Activated CD4-positive, alpha-beta T cell treated with anti-CD3 and anti-CD28 coated beads, Interleukin-2, amount 10 ng/mL, durations not matched to agents 7 days and 5 days (primary cell): Measurements from ENCODE around the gene CTSC. TPM values are rescaled to one million over a fixed set of nuclear protein-coding genes. Genes with fewer than 3 reads are reported as not detected.

Experiments used
- CTCF ChIA-PET: fragments of 350-600 bp; sonication (Branson Sonifier 250); formaldehyde crosslinking; loops from one replicate; lab custom pipeline; 2021; ENCODE audit warnings: antibody characterized with exemption; lab: Charles Lee
- POLR2A ChIA-PET: fragments of 350-600 bp; sonication (Branson Sonifier 250); formaldehyde crosslinking; loops from one replicate; lab custom pipeline; 2021; ENCODE audit warnings: antibody characterized with exemption; lab: Charles Lee
- DNase-seq: peaks from one replicate; pipeline ENCODE4 v3.0.0-alpha.2; 2020
- H3K27ac Mint-ChIP-seq: one replicate; pipeline ENCODE4 v1.8.0; 2021; ENCODE audit warnings: mild to moderate bottlenecking, moderate library complexity, mixed read lengths
- H3K27me3 Mint-ChIP-seq: one replicate; pipeline ENCODE4 v1.8.0; 2021; ENCODE audit warnings: mixed read lengths
- H3K36me3 Mint-ChIP-seq: one replicate; pipeline ENCODE4 v1.8.0; 2021; ENCODE audit warnings: low read depth, mixed read lengths
- H3K4me1 Mint-ChIP-seq: one replicate; pipeline ENCODE4 v1.8.0; 2021; ENCODE audit warnings: mixed read lengths
- H3K4me3 Mint-ChIP-seq: one replicate; pipeline ENCODE4 v1.8.0; 2021; ENCODE audit warnings: mild to moderate bottlenecking, moderate library complexity, mixed read lengths
- H3K9me3 Mint-ChIP-seq: one replicate; pipeline ENCODE4 v1.8.0; 2021; ENCODE audit warnings: mixed read lengths
- total RNA-seq, 2 experiments: library from RNA; stranded (reverse); gene quantifications; one replicate each; pipeline ENCODE4 v1.2.3, GENCODE V29; 2021

CTSC gene
- total RNA-seq, 2 experiments from 2014 or later, result 230 to 272 TPM

GRCh38 chr11:88312628-88313027 lies 24.9 kb downstream of the CTSC start:
- no peak for DNase-seq
- Mint-ChIP-seq H3K36me3 (peaks cover 78% of the 10 kb centered on the region), H3K9me3 (no peaks in the 10 kb centered on the region), H3K4me3 (no peak overlapping the region), H3K27ac (peak overlapping the region; percentile 37), H3K27me3 (no peaks in the 10 kb centered on the region), H3K4me1 (peaks cover 38% of the 10 kb centered on the region)
- POLR2A ChIA-PET, result no interaction called here
- CTCF ChIA-PET, result interaction anchor here (0.5 kb wide), 1 partner anchor 23 kb away, joined by 3 read pairs; no protein-coding TSS in a partner anchor

GRCh38 chr11:88310246-88310645 lies 27.3 kb downstream of the CTSC start:
- Mint-ChIP-seq H3K4me1 (peaks cover 40% of the 10 kb centered on the region), H3K27ac (peak overlapping the region; percentile 22), H3K36me3 (peaks cover 89% of the 10 kb centered on the region), H3K4me3 (no peak overlapping the region), H3K9me3 (peaks cover 6% of the 10 kb centered on the region), H3K27me3 (no peaks in the 10 kb centered on the region)
- ChIA-PET CTCF (no interaction called here), POLR2A (no interaction called here)
- DNase-seq, result no peak

GRCh38 chr11:88308576-88308975 lies 29.0 kb downstream of the CTSC start:
- peaks cover 33% of the 10 kb centered on the region for H3K4me1 Mint-ChIP-seq
- no peak overlapping the region for H3K27ac Mint-ChIP-seq
- CTCF ChIA-PET, result interaction anchor here (1.3 kb wide), 1 partner anchor 22 kb away, joined by 5 read pairs; no protein-coding TSS in a partner anchor
- no peaks in the 10 kb centered on the region for H3K27me3 Mint-ChIP-seq
- DNase-seq, result no peak
- peaks cover 7% of the 10 kb centered on the region for H3K9me3 Mint-ChIP-seq
- no peak overlapping the region for H3K4me3 Mint-ChIP-seq
- H3K36me3 Mint-ChIP-seq, result peaks cover 91% of the 10 kb centered on the region
- POLR2A ChIA-PET, result interaction anchor here (0.6 kb wide), 1 partner anchor 1275 kb away, joined by 4 read pairs; no protein-coding TSS in a partner anchor

- H3K36me3 Mint-ChIP-seq, result peaks cover 91% of the 10 kb centered on the region
These were observed 29.6 kb downstream of the CTSC start for GRCh38 chr11:88307749-88308425.

GRCh38 chr11:88306785-88307184 lies 30.8 kb downstream of the CTSC start:
- ChIA-PET CTCF (interaction anchor here (0.8 kb wide), 1 partner anchor 11 kb away, joined by 3 read pairs; no protein-coding TSS in a partner anchor), POLR2A (no interaction called here)
- H3K4me1 Mint-ChIP-seq, result peaks cover 34% of the 10 kb centered on the region

More at GRCh38 chr11:88307749-88308425, 29.6 kb downstream of the CTSC start:
- H3K27me3 Mint-ChIP-seq, result no peaks in the 10 kb centered on the region
- H3K4me3 Mint-ChIP-seq, result no peak overlapping the region
- CTCF ChIA-PET, result interaction anchor here (1.3 kb wide), 1 partner anchor 23 kb away, joined by 5 read pairs; no protein-coding TSS in a partner anchor
- H3K9me3 Mint-ChIP-seq, result peaks cover 8% of the 10 kb centered on the region
- H3K4me1 Mint-ChIP-seq, result peaks cover 34% of the 10 kb centered on the region
- POLR2A ChIA-PET, result interaction anchor here (0.6 kb wide), 1 partner anchor 1274 kb away, joined by 4 read pairs; no protein-coding TSS in a partner anchor
- no peak for DNase-seq
- no peak overlapping the region for H3K27ac Mint-ChIP-seq

GRCh38 chr11:88305430-88305829 lies 32.1 kb downstream of the CTSC start:
- no peaks in the 10 kb centered on the region for H3K27me3 Mint-ChIP-seq
- ChIA-PET POLR2A (no interaction called here), CTCF (interaction anchor here (0.8 kb wide), 1 partner anchor 40 kb away, joined by 3 read pairs; no protein-coding TSS in a partner anchor)
- no peak overlapping the region for H3K4me3 Mint-ChIP-seq
- H3K27ac Mint-ChIP-seq, result no peak overlapping the region
- peaks cover 90% of the 10 kb centered on the region for H3K36me3 Mint-ChIP-seq
- no peak for DNase-seq
- H3K4me1 Mint-ChIP-seq, result peaks cover 39% of the 10 kb centered on the region
- peaks cover 11% of the 10 kb centered on the region for H3K9me3 Mint-ChIP-seq

More at GRCh38 chr11:88306785-88307184, 30.8 kb downstream of the CTSC start:
- Mint-ChIP-seq H3K9me3 (peaks cover 11% of the 10 kb centered on the region), H3K27ac (no peak overlapping the region), H3K4me3 (no peak overlapping the region), H3K36me3 (peaks cover 90% of the 10 kb centered on the region), H3K27me3 (no peaks in the 10 kb centered on the region)
- no peak for DNase-seq

GRCh38 chr11:88304352-88304751 lies 33.2 kb downstream of the CTSC start:
- H3K4me1 Mint-ChIP-seq, result peaks cover 41% of the 10 kb centered on the region
- H3K4me3 Mint-ChIP-seq, result no peak overlapping the region
- peaks cover 11% of the 10 kb centered on the region for H3K9me3 Mint-ChIP-seq
- H3K27me3 Mint-ChIP-seq, result no peaks in the 10 kb centered on the region
- no peak for DNase-seq
- H3K27ac Mint-ChIP-seq, result no peak overlapping the region
- CTCF ChIA-PET, result interaction anchor here (0.6 kb wide), 1 partner anchor 70 kb away, joined by 3 read pairs; no protein-coding TSS in a partner anchor
- peaks cover 94% of the 10 kb centered on the region for H3K36me3 Mint-ChIP-seq
- POLR2A ChIA-PET, result no interaction called here

GRCh38 chr11:88303037-88303436 lies 34.5 kb downstream of the CTSC start:
- ChIA-PET POLR2A (no interaction called here), CTCF (no interaction called here)
- H3K27ac Mint-ChIP-seq, result peak overlapping the region; percentile 43
- no peak for DNase-seq
- peaks cover 94% of the 10 kb centered on the region for H3K36me3 Mint-ChIP-seq
- no peaks in the 10 kb centered on the region for H3K27me3 Mint-ChIP-seq
- H3K4me1 Mint-ChIP-seq, result peaks cover 41% of the 10 kb centered on the region
- peaks cover 11% of the 10 kb centered on the region for H3K9me3 Mint-ChIP-seq
- no peak overlapping the region for H3K4me3 Mint-ChIP-seq

- ChIA-PET CTCF (interaction anchor here (0.7 kb wide), 2 partner anchors 35 to 258 kb away, joined by 4 to 5 read pairs; no protein-coding TSS in a partner anchor), POLR2A (no interaction called here)
- H3K27me3 Mint-ChIP-seq, result no peaks in the 10 kb centered on the region
These were observed 35.9 kb downstream of the CTSC start for GRCh38 chr11:88301488-88302140.

GRCh38 chr11:88300888-88301487 lies 36.5 kb downstream of the CTSC start:
- Mint-ChIP-seq H3K36me3 (peaks cover 95% of the 10 kb centered on the region), H3K9me3 (peaks cover 10% of the 10 kb centered on the region), H3K4me3 (no peak overlapping the region), H3K27ac (peak overlapping the region; percentile 82), H3K27me3 (no peaks in the 10 kb centered on the region), H3K4me1 (peaks cover 47% of the 10 kb centered on the region)
- no peak for DNase-seq
- ChIA-PET POLR2A (no interaction called here), CTCF (interaction anchor here (0.6 to 0.7 kb wide), 2 partner anchors 35 to 126 kb away, joined by 3 to 4 read pairs; partner anchors contain the start of gene RAB38)

More at GRCh38 chr11:88301488-88302140, 35.9 kb downstream of the CTSC start:
- no peak for DNase-seq
- peaks cover 48% of the 10 kb centered on the region for H3K4me1 Mint-ChIP-seq
- H3K27ac Mint-ChIP-seq, result peak overlapping the region; percentile 82
- H3K4me3 Mint-ChIP-seq, result no peak overlapping the region
- peaks cover 96% of the 10 kb centered on the region for H3K36me3 Mint-ChIP-seq
- peaks cover 11% of the 10 kb centered on the region for H3K9me3 Mint-ChIP-seq

- Mint-ChIP-seq H3K4me1 (peaks cover 28% of the 10 kb centered on the region), H3K9me3 (peaks cover 3% of the 10 kb centered on the region), H3K36me3 (peaks cover 94% of the 10 kb centered on the region), H3K27me3 (no peaks in the 10 kb centered on the region), H3K4me3 (no peak overlapping the region), H3K27ac (no peak overlapping the region)
- ChIA-PET CTCF (interaction anchor here (1.1 kb wide), 1 partner anchor 11 kb away, joined by 3 read pairs; no protein-coding TSS in a partner anchor), POLR2A (no interaction called here)
- no peak for DNase-seq
These were observed 39.7 kb downstream of the CTSC start for GRCh38 chr11:88297863-88298262.

- DNase-seq, result no peak
- Mint-ChIP-seq H3K27me3 (no peaks in the 10 kb centered on the region), H3K9me3 (no peaks in the 10 kb centered on the region), H3K36me3 (peaks cover 94% of the 10 kb centered on the region), H3K27ac (no peak overlapping the region), H3K4me1 (peaks cover 24% of the 10 kb centered on the region), H3K4me3 (no peak overlapping the region)
- ChIA-PET CTCF (interaction anchor here (0.6 kb wide), 1 partner anchor 178 kb away, joined by 4 read pairs; no protein-coding TSS in a partner anchor), POLR2A (no interaction called here)
These were observed 40.1 kb downstream of the CTSC start for GRCh38 chr11:88297421-88297820.
